NCI-H774 (cell line): ENCODE results near the gene ZHX3.

Source experiments
- DNase-seq: peaks from one replicate; lab custom pipeline; 2025; lab: John Stamatoyannopoulos, UW

Gene ZHX3

DNA sequence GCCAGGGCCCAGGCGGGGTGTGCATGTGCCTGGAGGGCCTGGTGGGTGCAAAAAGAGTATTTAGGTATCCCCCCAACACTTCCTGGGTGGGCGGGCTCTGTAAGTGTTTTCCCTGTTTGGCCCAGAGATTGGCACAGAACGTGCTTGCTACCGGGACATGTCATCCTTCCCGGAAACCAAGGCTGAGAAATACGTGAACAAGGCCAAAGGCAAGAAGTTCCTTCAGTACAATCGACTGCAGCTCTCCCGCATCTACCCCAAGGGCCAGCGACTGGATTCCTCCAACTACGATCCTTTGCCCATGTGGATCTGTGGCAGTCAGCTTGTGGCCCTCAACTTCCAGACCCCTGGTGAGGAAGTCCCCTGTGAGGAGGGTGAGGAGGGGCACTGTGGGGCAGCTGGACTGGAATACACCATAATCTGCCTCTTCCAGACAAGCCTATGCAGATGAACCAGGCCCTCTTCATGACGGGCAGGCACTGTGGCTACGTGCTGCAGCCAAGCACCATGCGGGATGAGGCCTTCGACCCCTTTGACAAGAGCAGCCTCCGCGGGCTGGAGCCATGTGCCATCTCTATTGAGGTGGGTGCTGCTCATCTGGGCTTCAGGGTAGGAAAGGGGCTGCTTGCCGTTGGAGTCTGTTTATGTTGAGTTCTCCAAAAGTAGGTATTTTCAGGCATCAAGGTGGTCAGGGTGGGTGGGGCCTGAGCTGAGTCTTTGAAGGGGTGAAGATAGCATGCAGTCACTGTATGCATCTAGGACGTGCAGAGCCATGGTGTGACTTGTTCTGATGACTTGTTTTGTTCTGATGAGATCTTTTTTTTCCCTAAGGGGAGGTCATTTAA lies 145.0 kb downstream of the ZHX3 start:
- DNase-seq = no peak

- no peak for DNase-seq
Measured at GRCh38 chr20:41171736-41172295, 145.7 kb downstream of the ZHX3 start.

- no peak for DNase-seq
Measured at GRCh38 chr20:41170386-41171105, 147.0 kb downstream of the ZHX3 start.

- DNase-seq = no peak
Measured at GRCh38 chr20:41169791-41170351, 147.7 kb downstream of the ZHX3 start.

- no peak for DNase-seq
Measured at GRCh38 chr20:41169162-41169690, 148.3 kb downstream of the ZHX3 start.

DNA sequence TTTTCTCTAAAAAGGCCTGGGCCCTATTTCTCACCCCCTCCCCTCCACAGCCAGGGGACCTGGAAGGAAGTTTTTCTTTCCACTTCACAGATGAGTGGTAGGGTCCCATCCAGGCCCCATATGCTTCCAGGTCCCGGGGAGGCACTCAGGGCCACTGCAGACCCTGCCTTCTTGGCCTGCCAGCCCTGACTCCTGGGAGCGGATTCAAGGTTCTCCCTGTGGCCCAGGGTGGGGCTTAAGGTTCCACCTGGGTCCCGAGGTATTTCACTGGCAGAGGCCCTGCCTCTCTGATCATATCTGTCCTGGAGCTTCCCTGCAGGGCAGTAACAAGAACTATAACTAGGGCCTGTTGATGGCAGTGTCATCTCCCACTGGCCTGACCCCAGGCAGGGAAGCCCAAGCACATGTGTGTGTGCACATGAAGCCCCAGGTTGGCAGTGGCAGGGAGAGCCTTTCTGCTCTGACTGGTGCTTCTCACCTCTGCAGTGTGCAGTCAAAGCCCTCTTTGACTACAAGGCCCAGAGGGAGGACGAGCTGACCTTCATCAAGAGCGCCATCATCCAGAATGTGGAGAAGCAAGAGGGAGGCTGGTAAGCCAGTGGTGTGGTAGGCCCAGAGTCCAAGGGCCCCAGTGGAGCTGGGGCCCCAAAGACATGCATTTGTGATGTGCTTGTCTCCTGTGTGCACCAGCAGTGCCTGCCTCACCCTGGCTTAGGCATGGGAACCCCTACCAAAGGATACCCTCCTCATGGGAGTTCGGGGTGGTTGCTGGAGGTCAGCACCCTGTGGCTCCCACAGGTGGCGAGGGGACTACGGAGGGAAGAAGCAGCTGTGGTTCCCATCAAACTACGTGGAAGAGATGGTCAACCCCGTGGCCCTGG lies 149.0 kb downstream of the ZHX3 start:
- DNase-seq = no peak

GRCh38 chr20:41167481-41168253 lies 149.9 kb downstream of the ZHX3 start:
- DNase-seq = no peak

GRCh38 chr20:41167118-41167470 lies 150.4 kb downstream of the ZHX3 start:
- DNase-seq = no peak

DNA sequence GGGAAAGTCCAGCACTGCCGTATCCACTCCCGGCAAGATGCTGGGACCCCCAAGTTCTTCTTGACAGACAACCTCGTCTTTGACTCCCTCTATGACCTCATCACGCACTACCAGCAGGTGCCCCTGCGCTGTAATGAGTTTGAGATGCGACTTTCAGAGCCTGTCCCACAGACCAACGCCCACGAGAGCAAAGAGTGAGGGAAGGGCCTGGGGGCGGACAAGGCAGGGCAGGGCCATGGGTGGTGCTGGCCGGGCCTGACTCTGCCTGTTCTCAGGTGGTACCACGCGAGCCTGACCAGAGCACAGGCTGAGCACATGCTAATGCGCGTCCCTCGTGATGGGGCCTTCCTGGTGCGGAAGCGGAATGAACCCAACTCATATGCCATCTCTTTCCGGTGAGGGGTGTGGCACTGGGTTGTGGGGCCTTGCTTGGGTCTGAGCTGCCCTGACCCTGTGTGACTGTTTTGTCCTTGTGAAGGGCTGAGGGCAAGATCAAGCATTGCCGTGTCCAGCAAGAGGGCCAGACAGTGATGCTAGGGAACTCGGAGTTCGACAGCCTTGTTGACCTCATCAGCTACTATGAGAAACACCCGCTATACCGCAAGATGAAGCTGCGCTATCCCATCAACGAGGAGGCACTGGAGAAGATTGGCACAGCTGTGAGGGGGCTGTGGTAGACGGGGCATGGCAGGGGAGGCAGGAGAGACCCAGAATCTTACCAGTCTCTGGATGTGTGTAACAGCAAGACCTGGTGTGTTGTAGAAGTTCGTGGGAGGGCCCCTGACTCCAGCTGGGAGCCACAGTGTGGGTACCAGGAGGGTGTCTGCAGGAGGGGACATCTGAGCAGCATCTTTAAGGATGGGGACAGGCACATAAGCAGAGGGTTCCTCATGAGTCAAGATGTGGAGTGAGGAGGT lies 151.1 kb downstream of the ZHX3 start:
- no peak for DNase-seq

- DNase-seq = no peak
Measured at GRCh38 chr20:41165001-41165882, 152.3 kb downstream of the ZHX3 start.

- DNase-seq = no peak
Measured at GRCh38 chr20:41163821-41164220, 153.7 kb downstream of the ZHX3 start.

- DNase-seq = no peak
Measured at GRCh38 chr20:41162396-41162795, 155.1 kb downstream of the ZHX3 start.

GRCh38 chr20:41161886-41162285 lies 155.6 kb downstream of the ZHX3 start:
- no peak for DNase-seq

DNA sequence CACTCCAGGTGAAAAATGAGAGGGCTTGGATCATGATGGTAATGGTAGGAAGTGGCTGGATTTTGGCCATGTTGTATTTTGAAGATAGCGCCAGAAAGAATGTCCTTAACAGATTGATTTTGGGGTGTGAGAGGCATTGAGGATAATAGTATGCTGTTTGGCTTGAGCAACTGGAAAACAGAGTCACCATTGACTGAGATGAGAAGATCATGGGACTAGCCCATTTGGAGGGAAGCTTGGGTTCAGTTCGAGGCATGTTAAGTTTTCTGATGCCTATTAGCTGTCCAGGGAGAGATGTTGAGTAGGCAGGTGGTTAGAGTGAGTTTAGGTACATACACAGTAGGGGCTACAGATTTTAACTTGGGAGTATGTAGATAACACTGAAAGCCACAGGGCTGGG lies 156.8 kb downstream of the ZHX3 start:
- no peak for DNase-seq

GRCh38 chr20:41159547-41159946 lies 158.0 kb downstream of the ZHX3 start:
- DNase-seq = no peak

GRCh38 chr20:41158082-41158625 lies 159.4 kb downstream of the ZHX3 start:
- DNase-seq = no peak

GRCh38 chr20:41155261-41155660 lies 162.3 kb downstream of the ZHX3 start:
- DNase-seq = no peak

DNA sequence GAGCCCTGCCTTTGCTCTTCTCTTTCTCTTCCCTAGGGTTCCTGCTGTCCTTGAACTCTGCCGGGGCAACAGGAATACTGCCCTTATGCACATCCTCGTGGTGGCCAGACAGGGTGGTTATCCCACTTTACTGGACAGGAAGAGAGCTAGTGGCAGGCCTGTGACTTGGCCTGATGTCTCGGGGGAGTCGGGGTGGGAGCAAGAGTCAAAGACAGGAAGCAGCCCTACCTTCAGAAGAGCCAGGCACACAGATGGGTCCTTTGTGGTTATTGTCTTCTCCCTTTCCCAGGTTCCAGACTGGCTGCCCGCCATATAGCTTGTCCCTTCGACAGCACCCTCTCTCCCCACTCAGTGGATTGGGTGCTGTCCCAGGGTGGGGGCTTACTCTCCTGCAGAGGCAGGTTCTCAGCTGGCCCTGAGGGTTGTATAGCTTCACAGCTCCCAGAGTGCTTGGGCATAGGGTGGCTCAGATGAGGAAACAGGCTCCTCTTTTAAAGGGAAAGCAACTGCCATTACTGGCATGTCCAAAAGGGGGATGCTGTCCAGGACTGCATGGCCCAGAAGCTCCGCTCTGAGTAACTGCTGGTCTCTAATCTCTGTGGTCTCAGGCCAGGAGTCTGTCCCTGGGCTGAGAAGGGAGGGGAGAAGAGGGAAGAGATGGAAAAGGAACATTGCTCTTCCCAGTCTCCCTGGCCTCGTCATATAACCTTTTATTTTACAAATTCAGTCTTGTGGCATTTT lies 162.9 kb downstream of the ZHX3 start:
- no peak for DNase-seq
